OCI-LY7 (cell line): ENCODE measurements around the gene PET117. TPM values are rescaled to one million over a fixed set of nuclear protein-coding genes. Genes with fewer than 3 reads are reported as not detected.

Experiments
- BruUV-seq: library from RNA; stranded (reverse); fragments of 400-500 nt; replicated peaks from 2 replicates; lab custom pipeline; 2021; lab: Mats Ljungman, UMichigan
- CTCF ChIA-PET: fragments of 300-600 bp; sonication (Branson Sonifier 250); formaldehyde crosslinking; loops from one replicate; lab custom pipeline; 2022; ENCODE audit warnings: antibody characterized with exemption; ENCODE audit not compliant: unreplicated experiment; lab: Charles Lee
- POLR2A ChIA-PET: fragments of 300-600 bp; sonication (Branson Sonifier 250); formaldehyde crosslinking; loops from one replicate; lab custom pipeline; 2022; ENCODE audit warnings: antibody characterized with exemption; lab: Charles Lee
- DNase-seq: peaks from one replicate; pipeline ENCODE4 v3.0.0-alpha.2; 2015; ENCODE audit warnings: low spot score
- H2AFZ ChIP-seq: fragments of 200-600 bp; sonication (generic), shearing (Covaris generic); 2 replicates; pipeline ENCODE4 v1.6.1; 2014; ENCODE audit warnings: mild to moderate bottlenecking, antibody characterized with exemption, low read length, moderate library complexity
- H3K27ac ChIP-seq: fragments of 200-600 bp; sonication (generic); 2 replicates; pipeline ENCODE4 v1.5.1; 2014; ENCODE audit warnings: mixed run types, low read depth, mild to moderate bottlenecking, moderate library complexity, low read length, inconsistent platforms; ENCODE audit not compliant: poor library complexity, severe bottlenecking
- H3K36me3 ChIP-seq: fragments of 200-600 bp; sonication (generic); 2 replicates; pipeline ENCODE4 v1.6.1; 2014; ENCODE audit warnings: mild to moderate bottlenecking, antibody characterized with exemption, low read length, moderate library complexity, mixed read lengths; ENCODE audit not compliant: insufficient read depth
- H3K4me1 ChIP-seq: fragments of 200-600 bp; sonication (generic); 2 replicates; pipeline ENCODE4 v1.5.1; 2014; ENCODE audit warnings: mild to moderate bottlenecking, low read length; ENCODE audit not compliant: insufficient read depth, poor library complexity, severe bottlenecking
- H3K4me2 ChIP-seq: fragments of 200-600 bp; sonication (generic); 2 replicates; pipeline ENCODE4 v1.6.1; 2014; ENCODE audit warnings: mild to moderate bottlenecking, low read length
- H3K4me3 ChIP-seq: fragments of 200-600 bp; sonication (generic); 2 replicates; pipeline ENCODE4 v1.5.1; 2014; ENCODE audit warnings: mild to moderate bottlenecking, low read depth, low read length; ENCODE audit not compliant: poor library complexity, severe bottlenecking
- H3K79me2 ChIP-seq: fragments of 200-600 bp; sonication (generic); 2 replicates; pipeline ENCODE4 v1.6.1; 2016; ENCODE audit warnings: low read depth, mild to moderate bottlenecking, low read length, moderate library complexity, mixed read lengths; ENCODE audit not compliant: insufficient read depth
- H3K9me2 ChIP-seq: fragments of 200-600 bp; sonication (generic); 2 replicates; pipeline ENCODE4 v1.6.1; 2016; ENCODE audit warnings: mild to moderate bottlenecking, low read length, mixed read lengths; ENCODE audit not compliant: insufficient read depth
- H3K9me3 ChIP-seq: fragments of 200-600 bp; sonication (generic); 2 replicates; pipeline ENCODE4 v1.6.1; 2014; ENCODE audit warnings: mild to moderate bottlenecking, mixed run types, low read length, mixed read lengths
- H4K20me1 ChIP-seq: fragments of 200-600 bp; sonication (generic); 2 replicates; pipeline ENCODE4 v1.6.1; 2014; ENCODE audit warnings: mild to moderate bottlenecking, antibody characterized with exemption, low read length, moderate library complexity, mixed read lengths; ENCODE audit not compliant: insufficient read depth
- CTCF ChIP-seq: fragments of 200-600 bp; sonication (generic); conservative IDR thresholded peaks from 2 replicates; pipeline ENCODE4 v1.5.1; 2014; ENCODE audit warnings: mild to moderate bottlenecking, antibody characterized with exemption, low read length, moderate library complexity, mixed read lengths
- EZH2phosphoT487 ChIP-seq: fragments of 200-600 bp; sonication (generic); IDR thresholded peaks from 2 replicates; pipeline ENCODE4 v1.6.1; 2018; ENCODE audit warnings: low read depth, borderline replicate concordance, mild to moderate bottlenecking, mixed run types, antibody characterized with exemption, low read length, moderate library complexity, mixed read lengths
- intact Hi-C: fragments of 100-400 bp; cut with micrococcal nuclease; formaldehyde crosslinking; loops from one replicate; pipeline ENCODE4 v1.10.0; 2022; ENCODE audit not compliant: unreplicated experiment
- small RNA-seq: library from RNA; depleted of rRNA; stranded (forward); fragments of <200 nt; gene quantifications from one replicate; pipeline ENCODE3, GENCODE V24; 2014
- total RNA-seq, 2 experiments: library from RNA; depleted of rRNA in 1 of 2; stranded (reverse); fragments of >200 nt in 1 of 2; shearing (Covaris generic) in 1 of 2; gene quantifications; 2 replicates each; pipeline ENCODE4 v1.2.3, GENCODE V29; 2014 to 2022

The PET117 gene
- total RNA-seq, 2 experiments from 2014 or later, result 13.1 to 20.9 TPM

DNA sequence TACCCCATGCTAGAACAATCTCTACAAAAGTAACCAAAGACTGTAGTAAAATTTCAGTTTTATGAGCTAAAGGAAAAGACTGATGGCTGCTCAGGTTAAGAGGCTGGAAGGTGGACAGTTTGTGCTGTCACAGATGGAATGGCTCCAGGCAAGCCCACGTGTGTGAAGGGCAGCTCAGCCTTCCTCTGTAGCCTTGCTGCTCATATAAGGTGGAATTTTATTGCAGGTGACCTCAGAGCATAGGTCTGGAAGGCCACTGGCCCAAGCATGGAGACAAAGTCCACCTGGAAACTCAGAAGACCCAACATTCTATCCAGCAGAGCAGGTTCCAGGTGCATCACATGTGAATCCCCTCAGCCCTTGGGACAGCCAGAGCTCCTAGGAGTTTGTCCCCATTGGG is 53.6 kb downstream of the PET117 start:
- no TSS peak for BruUV-seq
- CTCF ChIA-PET, result no interaction called here

More for the DNA sequence above, 53.6 kb downstream of the PET117 start:
- H3K4me1 ChIP-seq, result no peaks in the 10 kb centered on the region
- POLR2A ChIA-PET, result interaction anchor here (0.6 to 1.1 kb wide), 2 partner anchors 27 to 174 kb away, joined by 4 read pairs; no protein-coding TSS in a partner anchor
- H3K9me3 ChIP-seq, result no peaks in the 10 kb centered on the region
- no peaks in the 10 kb centered on the region for H3K9me2 ChIP-seq
- TF ChIP-seq CTCF, result no peak
- TF ChIP-seq EZH2phosphoT487, result no peak
- H3K36me3 ChIP-seq, result peaks cover 36% of the 10 kb centered on the region; the same call in 1 of the 2 replicates
- H3K79me2 ChIP-seq, result no peaks in the 10 kb centered on the region
- no peaks in the 10 kb centered on the region for H4K20me1 ChIP-seq
- no peak overlapping the region for H3K4me2 ChIP-seq
- DNase-seq, result no peak
- intact Hi-C loops, result no loop called here
- no peak overlapping the region for H3K27ac ChIP-seq
- no peak overlapping the region for H3K4me3 ChIP-seq
- H2AFZ ChIP-seq, result no peak overlapping the region

Small RNA genes within 50 kb of the gene (small RNA-seq; reads per million reads assigned to genes)
- gene RF00019 (not detected), gene RNU7-137P (not detected)

Other genes with a start within 250 kb of the PET117 start
- gene SNX5, start 169.1 kb upstream of the PET117 start, total RNA-seq (2014; rRNA removed; shearing (Covaris generic)), result 183 and 204 TPM in 2 replicates
- gene SNX5, start 169.1 kb upstream of the PET117 start, total RNA-seq (2022), result 263 and 274 TPM in 2 replicates
- gene MGME1, start 168.8 kb upstream of the PET117 start, total RNA-seq (2014; rRNA removed; shearing (Covaris generic)), result 46.6 and 47.8 TPM in 2 replicates
- gene MGME1, start 168.8 kb upstream of the PET117 start, total RNA-seq (2022), result 75.6 and 80.1 TPM in 2 replicates
- not detected in 2 replicates for gene OVOL2, start 79.9 kb upstream of the PET117 start, total RNA-seq (2014; rRNA removed; shearing (Covaris generic))
- not detected in 2 replicates for gene OVOL2, start 79.9 kb upstream of the PET117 start, total RNA-seq (2022)
- gene KAT14, start within 50 bp of the PET117 start, total RNA-seq (2014; rRNA removed; shearing (Covaris generic)), result 13.1 and 14.9 TPM in 2 replicates
- 18.8 and 19.6 TPM in 2 replicates for gene KAT14, start within 50 bp of the PET117 start, total RNA-seq (2022)
- gene ZNF133, start 150.7 kb downstream of the PET117 start, total RNA-seq (2014; rRNA removed; shearing (Covaris generic)), result 5.9 and 11.1 TPM in 2 replicates
- 6.5 and 9.1 TPM in 2 replicates for gene ZNF133, start 150.7 kb downstream of the PET117 start, total RNA-seq (2022)